WTC11 (cell line): Measurements from ENCODE around the gene ADGRB2. TPM values are rescaled to one million over a fixed set of nuclear protein-coding genes. Genes with fewer than 3 reads are reported as not detected.

Experiments used
- ATAC-seq: fragments of 200-7000 bp; cut with Tn5 transposase; 2 replicates; pipeline ENCODE4 v1.10.0; 2021; ENCODE audit warnings: mild to moderate bottlenecking, moderate library complexity
- CTCF ChIA-PET: fragments of 300-600 bp; sonication (Branson Sonifier 250); formaldehyde crosslinking; loops from one replicate; lab custom pipeline; 2021; ENCODE audit warnings: antibody characterized with exemption; lab: Charles Lee
- POLR2A ChIA-PET: fragments of 350-600 bp; sonication (Branson Sonifier 250); formaldehyde crosslinking; loops from one replicate; lab custom pipeline; 2021; ENCODE audit warnings: antibody characterized with exemption; lab: Charles Lee
- DNase-seq: peaks from one replicate; pipeline ENCODE4 v3.0.0; 2021; ENCODE audit warnings: low spot score
- H3K27ac Mint-ChIP-seq: 2 replicates; pipeline ENCODE4 v1.8.0; 2021; ENCODE audit warnings: mixed read lengths
- H3K27me3 Mint-ChIP-seq: 2 replicates; pipeline ENCODE4 v1.8.0; 2021; ENCODE audit warnings: low read depth, mild to moderate bottlenecking, moderate library complexity, mixed read lengths
- H3K36me3 Mint-ChIP-seq: 2 replicates; pipeline ENCODE4 v1.8.0; 2021; ENCODE audit warnings: mixed read lengths
- H3K4me1 Mint-ChIP-seq: 2 replicates; pipeline ENCODE4 v1.8.0; 2022; ENCODE audit warnings: mixed read lengths
- H3K4me3 Mint-ChIP-seq: 2 replicates; pipeline ENCODE4 v1.8.0; 2021; ENCODE audit warnings: mild to moderate bottlenecking, moderate library complexity, mixed read lengths
- H3K9me3 Mint-ChIP-seq: 2 replicates; pipeline ENCODE4 v1.8.0; 2021; ENCODE audit warnings: mixed read lengths
- CBFB ChIP-seq: sonication (generic); formaldehyde crosslinking; IDR thresholded peaks from 2 replicates; pipeline ENCODE4 v1.8.1; 2022; ENCODE audit warnings: mild to moderate bottlenecking, low read depth, missing genetic modification reagents
- CREM ChIP-seq: sonication (generic); formaldehyde crosslinking; IDR thresholded peaks from 2 replicates; pipeline ENCODE4 v1.8.1; 2022; ENCODE audit warnings: mild to moderate bottlenecking, missing genetic modification reagents, moderate library complexity
- GABPB1 ChIP-seq: sonication (generic); formaldehyde crosslinking; IDR thresholded peaks from 2 replicates; pipeline ENCODE4 v1.8.1; 2023; ENCODE audit warnings: mild to moderate bottlenecking, missing genetic modification reagents
- GTF2I ChIP-seq: fragments of 250-450 bp; sonication (Bioruptor Pico); conservative IDR thresholded peaks from 2 replicates; pipeline ENCODE4 v1.4.0; 2021; ENCODE audit warnings: mild to moderate bottlenecking
- HMGA2 ChIP-seq: fragments of 250-450 bp; sonication (Bioruptor Pico); IDR thresholded peaks from 2 replicates; pipeline ENCODE4 v1.4.0; 2021; ENCODE audit warnings: mild to moderate bottlenecking, moderate library complexity
- JAZF1 ChIP-seq: fragments of 250-450 bp; sonication (Bioruptor Pico); IDR thresholded peaks from 2 replicates; pipeline ENCODE4 v1.9.0; 2021; ENCODE audit warnings: moderate library complexity, mild to moderate bottlenecking, inconsistent platforms
- KAT7 ChIP-seq: sonication (generic); formaldehyde crosslinking; IDR thresholded peaks from 2 replicates; pipeline ENCODE4 v1.8.1; 2023; ENCODE audit warnings: missing genetic modification reagents, mild to moderate bottlenecking, borderline replicate concordance
- MXD4 ChIP-seq: fragments of 250-450 bp; sonication (Bioruptor Pico); IDR thresholded peaks from 2 replicates; pipeline ENCODE4 v1.8.0; 2021; ENCODE audit warnings: mild to moderate bottlenecking, moderate library complexity, borderline replicate concordance
- NFE2L1 ChIP-seq: sonication (generic); formaldehyde crosslinking; IDR thresholded peaks from 2 replicates; pipeline ENCODE4 v1.8.1; 2023; ENCODE audit warnings: missing genetic modification reagents
- NR1H2 ChIP-seq: sonication (generic); formaldehyde crosslinking; IDR thresholded peaks from 2 replicates; pipeline ENCODE4 v1.9.0; 2021; ENCODE audit warnings: mild to moderate bottlenecking, moderate library complexity, missing genetic modification reagents
- OVOL2 ChIP-seq: fragments of 250-450 bp; sonication (Bioruptor Pico); IDR thresholded peaks from 2 replicates; pipeline ENCODE4 v1.9.0; 2021; ENCODE audit warnings: mild to moderate bottlenecking, borderline replicate concordance
- RORB ChIP-seq: fragments of 250-450 bp; sonication (Bioruptor Pico); IDR thresholded peaks from 2 replicates; pipeline ENCODE4 v1.9.0; 2021; ENCODE audit warnings: mild to moderate bottlenecking
- USF1 ChIP-seq: sonication (generic); formaldehyde crosslinking; IDR thresholded peaks from 2 replicates; pipeline ENCODE4 v1.8.0; 2022; ENCODE audit warnings: mild to moderate bottlenecking, missing genetic modification reagents
- ZBTB43 ChIP-seq: sonication (generic); formaldehyde crosslinking; IDR thresholded peaks from 2 replicates; pipeline ENCODE4 v1.8.1; 2023; ENCODE audit warnings: mild to moderate bottlenecking, missing genetic modification reagents
- ZNF121 ChIP-seq: sonication (generic); formaldehyde crosslinking; IDR thresholded peaks from 2 replicates; pipeline ENCODE4 v1.8.0; 2023; ENCODE audit warnings: missing genetic modification reagents
- total RNA-seq: library from RNA; stranded (reverse); gene quantifications from 3 replicates; pipeline ENCODE4 v1.2.3, GENCODE V29; 2021
- TF ChIP-seq, protein P1 (sequence below): sonication (generic); formaldehyde crosslinking; IDR thresholded peaks from 2 replicates; pipeline ENCODE4 v1.8.0; 2022; ENCODE audit warnings: missing genetic modification reagents
- TF ChIP-seq, protein P2 (sequence below): sonication (generic); formaldehyde crosslinking; IDR thresholded peaks from 2 replicates; pipeline ENCODE4 v1.8.1; 2023; ENCODE audit warnings: mild to moderate bottlenecking, missing genetic modification reagents, borderline replicate concordance
- TF ChIP-seq, protein P3 (sequence below): sonication (generic); formaldehyde crosslinking; IDR thresholded peaks from 2 replicates; pipeline ENCODE4 v1.8.0; 2022; ENCODE audit warnings: mild to moderate bottlenecking, missing genetic modification reagents
- TF ChIP-seq, protein P4 (sequence below): sonication (generic); formaldehyde crosslinking; IDR thresholded peaks from 2 replicates; pipeline ENCODE4 v1.8.1; 2022; ENCODE audit warnings: missing genetic modification reagents, borderline replicate concordance

Gene ADGRB2
- total RNA-seq, 1 experiment from 2014 or later, result 39.3 TPM

- TF ChIP-seq, protein P1, sequence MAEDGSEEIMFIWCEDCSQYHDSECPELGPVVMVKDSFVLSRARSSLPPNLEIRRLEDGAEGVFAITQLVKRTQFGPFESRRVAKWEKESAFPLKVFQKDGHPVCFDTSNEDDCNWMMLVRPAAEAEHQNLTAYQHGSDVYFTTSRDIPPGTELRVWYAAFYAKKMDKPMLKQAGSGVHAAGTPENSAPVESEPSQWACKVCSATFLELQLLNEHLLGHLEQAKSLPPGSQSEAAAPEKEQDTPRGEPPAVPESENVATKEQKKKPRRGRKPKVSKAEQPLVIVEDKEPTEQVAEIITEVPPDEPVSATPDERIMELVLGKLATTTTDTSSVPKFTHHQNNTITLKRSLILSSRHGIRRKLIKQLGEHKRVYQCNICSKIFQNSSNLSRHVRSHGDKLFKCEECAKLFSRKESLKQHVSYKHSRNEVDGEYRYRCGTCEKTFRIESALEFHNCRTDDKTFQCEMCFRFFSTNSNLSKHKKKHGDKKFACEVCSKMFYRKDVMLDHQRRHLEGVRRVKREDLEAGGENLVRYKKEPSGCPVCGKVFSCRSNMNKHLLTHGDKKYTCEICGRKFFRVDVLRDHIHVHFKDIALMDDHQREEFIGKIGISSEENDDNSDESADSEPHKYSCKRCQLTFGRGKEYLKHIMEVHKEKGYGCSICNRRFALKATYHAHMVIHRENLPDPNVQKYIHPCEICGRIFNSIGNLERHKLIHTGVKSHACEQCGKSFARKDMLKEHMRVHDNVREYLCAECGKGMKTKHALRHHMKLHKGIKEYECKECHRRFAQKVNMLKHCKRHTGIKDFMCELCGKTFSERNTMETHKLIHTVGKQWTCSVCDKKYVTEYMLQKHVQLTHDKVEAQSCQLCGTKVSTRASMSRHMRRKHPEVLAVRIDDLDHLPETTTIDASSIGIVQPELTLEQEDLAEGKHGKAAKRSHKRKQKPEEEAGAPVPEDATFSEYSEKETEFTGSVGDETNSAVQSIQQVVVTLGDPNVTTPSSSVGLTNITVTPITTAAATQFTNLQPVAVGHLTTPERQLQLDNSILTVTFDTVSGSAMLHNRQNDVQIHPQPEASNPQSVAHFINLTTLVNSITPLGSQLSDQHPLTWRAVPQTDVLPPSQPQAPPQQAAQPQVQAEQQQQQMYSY (CRISPR knock-in tag), result no peak
- TF ChIP-seq HMGA2 (CRISPR knock-in tag), result no peak
- no peak for TF ChIP-seq MXD4 (CRISPR knock-in tag)
- TF ChIP-seq KAT7, result no peak
- TF ChIP-seq, protein P2, sequence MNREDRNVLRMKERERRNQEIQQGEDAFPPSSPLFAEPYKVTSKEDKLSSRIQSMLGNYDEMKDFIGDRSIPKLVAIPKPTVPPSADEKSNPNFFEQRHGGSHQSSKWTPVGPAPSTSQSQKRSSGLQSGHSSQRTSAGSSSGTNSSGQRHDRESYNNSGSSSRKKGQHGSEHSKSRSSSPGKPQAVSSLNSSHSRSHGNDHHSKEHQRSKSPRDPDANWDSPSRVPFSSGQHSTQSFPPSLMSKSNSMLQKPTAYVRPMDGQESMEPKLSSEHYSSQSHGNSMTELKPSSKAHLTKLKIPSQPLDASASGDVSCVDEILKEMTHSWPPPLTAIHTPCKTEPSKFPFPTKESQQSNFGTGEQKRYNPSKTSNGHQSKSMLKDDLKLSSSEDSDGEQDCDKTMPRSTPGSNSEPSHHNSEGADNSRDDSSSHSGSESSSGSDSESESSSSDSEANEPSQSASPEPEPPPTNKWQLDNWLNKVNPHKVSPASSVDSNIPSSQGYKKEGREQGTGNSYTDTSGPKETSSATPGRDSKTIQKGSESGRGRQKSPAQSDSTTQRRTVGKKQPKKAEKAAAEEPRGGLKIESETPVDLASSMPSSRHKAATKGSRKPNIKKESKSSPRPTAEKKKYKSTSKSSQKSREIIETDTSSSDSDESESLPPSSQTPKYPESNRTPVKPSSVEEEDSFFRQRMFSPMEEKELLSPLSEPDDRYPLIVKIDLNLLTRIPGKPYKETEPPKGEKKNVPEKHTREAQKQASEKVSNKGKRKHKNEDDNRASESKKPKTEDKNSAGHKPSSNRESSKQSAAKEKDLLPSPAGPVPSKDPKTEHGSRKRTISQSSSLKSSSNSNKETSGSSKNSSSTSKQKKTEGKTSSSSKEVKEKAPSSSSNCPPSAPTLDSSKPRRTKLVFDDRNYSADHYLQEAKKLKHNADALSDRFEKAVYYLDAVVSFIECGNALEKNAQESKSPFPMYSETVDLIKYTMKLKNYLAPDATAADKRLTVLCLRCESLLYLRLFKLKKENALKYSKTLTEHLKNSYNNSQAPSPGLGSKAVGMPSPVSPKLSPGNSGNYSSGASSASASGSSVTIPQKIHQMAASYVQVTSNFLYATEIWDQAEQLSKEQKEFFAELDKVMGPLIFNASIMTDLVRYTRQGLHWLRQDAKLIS (CRISPR knock-in tag), result no peak
- no peak for TF ChIP-seq JAZF1 (CRISPR knock-in tag)
These were observed 28.9 kb upstream of the ADGRB2 start (continued) for GRCh38 chr1:31793086-31793485.

DNA sequence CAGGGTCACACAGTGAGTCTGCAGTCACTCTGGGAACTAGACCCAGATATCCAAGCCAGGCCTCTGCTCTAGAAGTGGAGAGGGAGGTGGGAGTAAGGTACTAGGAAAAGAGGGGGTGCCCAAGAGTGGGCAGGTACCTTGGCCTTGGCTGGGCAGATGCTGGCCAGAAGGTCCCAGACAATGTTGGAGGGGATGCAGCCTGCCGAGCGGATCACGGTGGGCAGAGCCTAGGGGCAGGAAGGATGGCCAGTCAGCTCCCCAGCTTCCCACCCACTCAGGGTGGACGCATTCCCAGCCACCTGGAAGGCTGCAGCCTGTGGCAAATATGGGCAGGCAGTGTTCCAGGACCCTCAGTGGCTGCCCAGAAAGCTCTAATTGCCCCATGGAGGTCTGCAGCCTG, 28.4 kb upstream of the ADGRB2 start:
- DNase-seq (peak; percentile 1), ATAC-seq (no peak)
- Mint-ChIP-seq H3K27ac (no peak overlapping the region), H3K4me1 (peaks cover 9% of the 10 kb centered on the region), H3K4me3 (no peak overlapping the region), H3K27me3 (no peaks in the 10 kb centered on the region), H3K9me3 (no peaks in the 10 kb centered on the region), H3K36me3 (no peaks in the 10 kb centered on the region)
- CTCF ChIA-PET, result interaction anchor here (1.0 to 1.1 kb wide), 2 partner anchors 54 to 172 kb away, joined by 3 to 4 read pairs; no protein-coding TSS in a partner anchor
- POLR2A ChIA-PET, result no interaction called here
- TF ChIP-seq GTF2I (CRISPR knock-in tag) (no peak), ZNF121 (CRISPR knock-in tag) (no peak), NFE2L1 (CRISPR knock-in tag) (no peak), RORB (CRISPR knock-in tag) (no peak), OVOL2 (CRISPR knock-in tag) (no peak), CREM (CRISPR knock-in tag) (no peak), NR1H2 (CRISPR knock-in tag) (no peak), CBFB (CRISPR knock-in tag) (no peak), ZBTB43 (CRISPR knock-in tag) (no peak), GABPB1 (CRISPR knock-in tag) (no peak), USF1 (CRISPR knock-in tag) (no peak)
- TF ChIP-seq, protein P3, sequence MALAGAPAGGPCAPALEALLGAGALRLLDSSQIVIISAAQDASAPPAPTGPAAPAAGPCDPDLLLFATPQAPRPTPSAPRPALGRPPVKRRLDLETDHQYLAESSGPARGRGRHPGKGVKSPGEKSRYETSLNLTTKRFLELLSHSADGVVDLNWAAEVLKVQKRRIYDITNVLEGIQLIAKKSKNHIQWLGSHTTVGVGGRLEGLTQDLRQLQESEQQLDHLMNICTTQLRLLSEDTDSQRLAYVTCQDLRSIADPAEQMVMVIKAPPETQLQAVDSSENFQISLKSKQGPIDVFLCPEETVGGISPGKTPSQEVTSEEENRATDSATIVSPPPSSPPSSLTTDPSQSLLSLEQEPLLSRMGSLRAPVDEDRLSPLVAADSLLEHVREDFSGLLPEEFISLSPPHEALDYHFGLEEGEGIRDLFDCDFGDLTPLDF (CRISPR knock-in tag), result no peak
- TF ChIP-seq, protein P1 (CRISPR knock-in tag), result no peak
- TF ChIP-seq, protein P4, sequence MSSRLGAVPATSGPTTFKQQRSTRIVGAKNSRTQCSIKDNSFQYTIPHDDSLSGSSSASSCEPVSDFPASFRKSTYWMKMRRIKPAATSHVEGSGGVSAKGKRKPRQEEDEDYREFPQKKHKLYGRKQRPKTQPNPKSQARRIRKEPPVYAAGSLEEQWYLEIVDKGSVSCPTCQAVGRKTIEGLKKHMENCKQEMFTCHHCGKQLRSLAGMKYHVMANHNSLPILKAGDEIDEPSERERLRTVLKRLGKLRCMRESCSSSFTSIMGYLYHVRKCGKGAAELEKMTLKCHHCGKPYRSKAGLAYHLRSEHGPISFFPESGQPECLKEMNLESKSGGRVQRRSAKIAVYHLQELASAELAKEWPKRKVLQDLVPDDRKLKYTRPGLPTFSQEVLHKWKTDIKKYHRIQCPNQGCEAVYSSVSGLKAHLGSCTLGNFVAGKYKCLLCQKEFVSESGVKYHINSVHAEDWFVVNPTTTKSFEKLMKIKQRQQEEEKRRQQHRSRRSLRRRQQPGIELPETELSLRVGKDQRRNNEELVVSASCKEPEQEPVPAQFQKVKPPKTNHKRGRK (CRISPR knock-in tag), result no peak
